ENCODE measurements around the gene LPP. TPM values are rescaled to one million over a fixed set of nuclear protein-coding genes. Genes with fewer than 3 reads are reported as not detected.

LPP gene
- total RNA-seq, 3 donors from 2014 or later (not counting 1 experiment from before 2014, with no cell fraction given), result 137 to 163 (median 149) TPM

DNA sequence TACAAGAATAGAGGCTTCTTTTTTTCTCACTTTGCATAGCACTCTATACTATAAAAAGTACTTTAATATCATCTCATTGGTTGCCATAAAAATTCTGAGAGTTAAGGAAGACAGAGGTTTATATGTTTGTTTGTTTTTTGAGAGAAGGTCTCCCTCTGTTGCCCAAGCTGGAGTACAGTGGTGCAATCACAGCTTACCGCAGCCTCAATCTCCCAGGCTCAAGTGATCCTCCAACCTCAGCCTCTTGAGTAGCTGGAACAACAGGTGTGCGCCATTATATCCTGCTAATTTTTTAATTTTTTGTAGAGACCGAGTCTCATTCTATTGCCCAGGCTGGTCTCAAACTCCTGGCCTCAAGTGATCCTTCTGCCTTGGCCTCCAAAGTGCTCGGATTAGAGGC lies 250.2 kb downstream of the LPP start:
- no peaks in the 10 kb centered on the region for H3K9me3 ChIP-seq (ENCODE audit: control insufficient read depth, insufficient read depth, low read length)
- H3K4me3 Mint-ChIP-seq, result no peak overlapping the region
- peaks cover 11% of the 10 kb centered on the region for H3K36me3 Mint-ChIP-seq
- no peak overlapping the region for H3K4me3 ChIP-seq (ENCODE audit: low read length)
- ATAC-seq (no peak), DNase-seq (no peak)
- intact Hi-C loops (cut with micrococcal nuclease), result loop anchor here (5.0 kb wide), 1 partner anchor 47 kb away; no protein-coding TSS in a partner anchor
- TF ChIP-seq, protein P1, sequence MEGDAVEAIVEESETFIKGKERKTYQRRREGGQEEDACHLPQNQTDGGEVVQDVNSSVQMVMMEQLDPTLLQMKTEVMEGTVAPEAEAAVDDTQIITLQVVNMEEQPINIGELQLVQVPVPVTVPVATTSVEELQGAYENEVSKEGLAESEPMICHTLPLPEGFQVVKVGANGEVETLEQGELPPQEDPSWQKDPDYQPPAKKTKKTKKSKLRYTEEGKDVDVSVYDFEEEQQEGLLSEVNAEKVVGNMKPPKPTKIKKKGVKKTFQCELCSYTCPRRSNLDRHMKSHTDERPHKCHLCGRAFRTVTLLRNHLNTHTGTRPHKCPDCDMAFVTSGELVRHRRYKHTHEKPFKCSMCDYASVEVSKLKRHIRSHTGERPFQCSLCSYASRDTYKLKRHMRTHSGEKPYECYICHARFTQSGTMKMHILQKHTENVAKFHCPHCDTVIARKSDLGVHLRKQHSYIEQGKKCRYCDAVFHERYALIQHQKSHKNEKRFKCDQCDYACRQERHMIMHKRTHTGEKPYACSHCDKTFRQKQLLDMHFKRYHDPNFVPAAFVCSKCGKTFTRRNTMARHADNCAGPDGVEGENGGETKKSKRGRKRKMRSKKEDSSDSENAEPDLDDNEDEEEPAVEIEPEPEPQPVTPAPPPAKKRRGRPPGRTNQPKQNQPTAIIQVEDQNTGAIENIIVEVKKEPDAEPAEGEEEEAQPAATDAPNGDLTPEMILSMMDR (IDR thresholded peaks at IDR 0.05), result no peak
- H3K4me1 ChIP-seq (ENCODE audit: control insufficient read depth, insufficient read depth, low read length), result peaks cover 6% of the 10 kb centered on the region
- H3K4me1 Mint-ChIP-seq, result peaks cover 50 to 67% of the 10 kb centered on the region in 2 donors
- H3K36me3 ChIP-seq (ENCODE audit: control insufficient read depth, insufficient read depth, low read length), result peaks cover 13% of the 10 kb centered on the region
- 98% methylated on average over 4 of the region's 4 CpGs for WGBS (ENCODE audit: insufficient coverage)
- peak overlapping the region in 1 of 2 donors; percentile 74 for H3K27ac Mint-ChIP-seq
- H3K27me3 ChIP-seq (ENCODE audit: control insufficient read depth, insufficient read depth, low read length), result no peaks in the 10 kb centered on the region
- H3K9me3 Mint-ChIP-seq, result no peaks in the 10 kb centered on the region
- H3K27me3 Mint-ChIP-seq (ENCODE audit: low read depth in 2 of 2), result no peaks in the 10 kb centered on the region
- H3K27ac ChIP-seq (ENCODE audit: low read length), result no peak overlapping the region

DNA sequence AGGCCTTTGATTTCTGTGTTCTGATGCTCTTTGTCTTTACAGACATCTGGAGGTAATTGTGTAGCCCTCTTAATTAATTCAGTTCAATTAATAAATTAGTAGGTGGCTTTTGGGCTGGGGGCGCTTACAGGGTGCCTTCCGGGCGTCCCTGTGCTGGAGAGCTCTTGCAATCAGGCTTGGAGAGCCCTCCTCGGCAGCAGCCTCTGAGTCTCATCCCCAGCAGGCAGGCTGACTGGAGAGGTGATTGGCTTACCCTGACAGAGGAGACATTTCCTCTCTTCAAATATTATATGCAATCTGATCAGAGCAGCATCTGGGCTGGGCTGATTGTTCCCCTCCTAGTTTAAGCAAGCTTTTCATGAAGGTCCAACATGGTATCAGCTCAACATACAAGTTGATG lies 250.7 kb downstream of the LPP start:
- Histone ChIP-seq H3K36me3 (ENCODE audit: control insufficient read depth, insufficient read depth, low read length) (peaks cover 13% of the 10 kb centered on the region), H3K4me1 (ENCODE audit: control insufficient read depth, insufficient read depth, low read length) (peaks cover 6% of the 10 kb centered on the region), H3K9me3 (ENCODE audit: control insufficient read depth, insufficient read depth, low read length) (no peaks in the 10 kb centered on the region), H3K27ac (ENCODE audit: low read length) (no peak overlapping the region), H3K27me3 (ENCODE audit: control insufficient read depth, insufficient read depth, low read length) (no peaks in the 10 kb centered on the region), H3K4me3 (ENCODE audit: low read length) (no peak overlapping the region)
- ATAC-seq (no peak), DNase-seq (no peak)
- Mint-ChIP-seq H3K4me3 (no peak overlapping the region), H3K9me3 (no peaks in the 10 kb centered on the region), H3K27me3 (ENCODE audit: low read depth in 2 of 2) (no peaks in the 10 kb centered on the region), H3K27ac (peak overlapping the region in 1 of 2 donors; percentile 74), H3K36me3 (peaks cover 11% of the 10 kb centered on the region), H3K4me1 (peaks cover 47 to 64% of the 10 kb centered on the region in 2 donors)
- WGBS (ENCODE audit: insufficient coverage), result 98% methylated on average over 4 of the region's 4 CpGs
- TF ChIP-seq, protein P1 (IDR thresholded peaks at IDR 0.05), result no peak
- intact Hi-C loops (cut with micrococcal nuclease), result loop anchor here (5.0 kb wide), 1 partner anchor 47 kb away; no protein-coding TSS in a partner anchor

DNA sequence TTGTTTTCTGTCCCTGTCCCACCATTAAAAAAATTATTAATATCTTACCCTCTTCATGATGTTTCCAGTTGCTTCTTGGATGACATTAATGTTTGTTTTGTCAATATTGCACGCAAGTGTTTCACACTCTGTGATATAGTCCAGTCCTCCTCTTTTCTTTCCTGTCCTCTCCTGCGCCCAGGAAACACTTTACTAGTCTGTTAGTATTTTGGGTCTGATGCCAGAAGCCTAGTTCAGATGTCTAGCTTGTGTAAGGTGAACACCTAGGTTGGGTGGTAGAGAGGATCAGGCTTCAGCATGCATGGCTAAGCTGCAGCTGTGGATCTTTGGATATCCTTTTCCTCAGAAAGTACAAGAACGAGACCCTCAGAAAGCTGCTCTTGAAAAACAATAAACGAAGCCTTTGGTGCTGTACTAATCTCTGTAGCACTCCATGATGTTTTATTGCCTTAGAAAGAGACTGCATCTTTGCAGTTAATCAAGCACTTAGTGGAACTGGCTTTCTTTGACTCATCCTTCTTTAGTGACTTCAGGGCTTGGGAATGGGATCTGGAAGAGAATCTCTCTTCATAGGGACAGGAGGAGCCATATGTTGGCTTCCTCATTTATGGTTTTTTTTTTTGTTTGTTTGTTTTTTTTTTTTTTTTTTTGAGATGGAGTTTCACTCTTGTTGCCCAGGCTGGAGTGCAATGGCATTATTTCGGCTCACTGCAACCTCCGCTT lies 253.4 kb downstream of the LPP start:
- H3K4me1 ChIP-seq (ENCODE audit: control insufficient read depth, insufficient read depth, low read length), result peaks cover 3% of the 10 kb centered on the region
- intact Hi-C loops (cut with micrococcal nuclease), result no loop called here
- peaks cover 11% of the 10 kb centered on the region for H3K36me3 Mint-ChIP-seq
- H3K27me3 ChIP-seq (ENCODE audit: control insufficient read depth, insufficient read depth, low read length), result no peaks in the 10 kb centered on the region
- no peak for ATAC-seq
- H3K36me3 ChIP-seq (ENCODE audit: control insufficient read depth, insufficient read depth, low read length), result peaks cover 13% of the 10 kb centered on the region
- H3K4me3 Mint-ChIP-seq, result no peak overlapping the region
- WGBS (ENCODE audit: insufficient coverage), result 77% methylated on average over 5 of the region's 6 CpGs
- H3K4me1 Mint-ChIP-seq, result peaks cover 37 to 61% of the 10 kb centered on the region in 2 donors
- no peaks in the 10 kb centered on the region for H3K9me3 ChIP-seq (ENCODE audit: control insufficient read depth, insufficient read depth, low read length)
- H3K9me3 Mint-ChIP-seq, result no peaks in the 10 kb centered on the region
- TF ChIP-seq, protein P1 (IDR thresholded peaks at IDR 0.05), result no peak
- H3K27ac Mint-ChIP-seq, result no peak overlapping the region
- H3K4me3 ChIP-seq (ENCODE audit: low read length), result no peak overlapping the region
- H3K27ac ChIP-seq (ENCODE audit: low read length), result no peak overlapping the region
- H3K27me3 Mint-ChIP-seq (ENCODE audit: low read depth in 2 of 2), result no peaks in the 10 kb centered on the region
- no peak for DNase-seq
